A673 (cell line): ENCODE results near the gene INPP4B. TPM values are rescaled to one million over a fixed set of nuclear protein-coding genes. Genes with fewer than 3 reads are reported as not detected.

Experiments used
- BruUV-seq: library from RNA; stranded (reverse); fragments of 400-500 nt; replicated peaks from 2 replicates; lab custom pipeline; 2021; lab: Mats Ljungman, UMichigan
- CTCF ChIA-PET: fragments of 300-600 bp; sonication (Branson Sonifier 250); formaldehyde crosslinking; loops from one replicate; lab custom pipeline; 2022; ENCODE audit warnings: antibody characterized with exemption; lab: Charles Lee
- POLR2A ChIA-PET: fragments of 300-600 bp; sonication (Branson Sonifier 250); formaldehyde crosslinking; loops from one replicate; lab custom pipeline; 2022; ENCODE audit warnings: antibody characterized with exemption; ENCODE audit not compliant: low non-redundant PET; lab: Charles Lee
- DNase-seq: peaks from one replicate; pipeline ENCODE4 v3.0.0-alpha.2; 2015; ENCODE audit warnings: low spot score
- H3K27ac ChIP-seq: fragments of 200-600 bp; sonication (generic); 2 replicates; pipeline ENCODE4 v1.5.1; 2016; ENCODE audit warnings: mixed run types, low read depth, mild to moderate bottlenecking, mixed read lengths, antibody characterized with exemption, low read length; ENCODE audit not compliant: poor library complexity, severe bottlenecking
- H3K27me3 ChIP-seq: fragments of 200-600 bp; sonication (generic); replicated peaks from 2 replicates; pipeline ENCODE4 v1.6.1; 2017; ENCODE audit warnings: mixed run types, low read depth, mild to moderate bottlenecking, mixed read lengths, antibody characterized with exemption, low read length; ENCODE audit not compliant: insufficient read depth, poor library complexity
- H3K36me3 ChIP-seq: fragments of 200-600 bp; sonication (generic); 2 replicates; pipeline ENCODE4 v1.6.1; 2016; ENCODE audit warnings: mixed run types, mild to moderate bottlenecking, mixed read lengths, antibody characterized with exemption, low read length; ENCODE audit not compliant: insufficient read depth, poor library complexity, severe bottlenecking
- H3K4me1 ChIP-seq: fragments of 200-600 bp; sonication (generic); 2 replicates; pipeline ENCODE4 v1.6.1; 2017; ENCODE audit warnings: mixed run types, mild to moderate bottlenecking, mixed read lengths, antibody characterized with exemption, low read length; ENCODE audit not compliant: insufficient read depth, poor library complexity, severe bottlenecking
- H3K4me3 ChIP-seq: fragments of 200-600 bp; sonication (generic); 2 replicates; pipeline ENCODE4 v1.5.1; 2016; ENCODE audit warnings: low read depth, mixed run types, mild to moderate bottlenecking, mixed read lengths, low read length; ENCODE audit not compliant: poor library complexity, severe bottlenecking
- H3K9me3 ChIP-seq: fragments of 200-600 bp; sonication (generic); 2 replicates; pipeline ENCODE4 v1.6.1; 2016; ENCODE audit warnings: mixed run types, low read depth, mild to moderate bottlenecking, mixed read lengths, antibody characterized with exemption, low read length; ENCODE audit not compliant: poor library complexity, severe bottlenecking
- CTCF ChIP-seq: fragments of 300-800, 200-600 bp; sonication (generic); conservative IDR thresholded peaks from 2 replicates; pipeline ENCODE4 v1.5.1; 2017; ENCODE audit warnings: low read depth, mild to moderate bottlenecking, antibody characterized with exemption, low read length, moderate library complexity, mixed read lengths
- EZH2 ChIP-seq: fragments of 200-600 bp; sonication (generic); IDR thresholded peaks from 2 replicates; pipeline ENCODE4 v1.6.1; 2017; ENCODE audit warnings: borderline replicate concordance, low read depth, mild to moderate bottlenecking, mixed read lengths, antibody characterized with exemption, low read length; ENCODE audit not compliant: poor library complexity, severe bottlenecking
- intact Hi-C: fragments of 100-400 bp; cut with micrococcal nuclease; formaldehyde crosslinking; loops from one replicate; pipeline ENCODE4 v1.10.0; 2022; ENCODE audit not compliant: unreplicated experiment
- total RNA-seq: library from RNA; stranded (reverse); gene quantifications from 2 replicates; pipeline ENCODE4 v1.2.3, GENCODE V29; 2021

Gene INPP4B
- total RNA-seq, 1 experiment from 2014 or later, result 13.1 TPM

GRCh38 chr4:142141224-142141623, 704.9 kb downstream of the INPP4B start:
- H3K36me3 ChIP-seq, result no peaks in the 10 kb centered on the region
- intact Hi-C loops, result no loop called here
- no peaks in the 10 kb centered on the region for H3K27me3 ChIP-seq
- no peak overlapping the region for H3K4me3 ChIP-seq
- no peaks in the 10 kb centered on the region for H3K9me3 ChIP-seq
- BruUV-seq, result no TSS peak
- ChIA-PET CTCF (no interaction called here), POLR2A (no interaction called here)
- H3K4me1 ChIP-seq, result no peaks in the 10 kb centered on the region
- DNase-seq, result no peak
- no peak overlapping the region for H3K27ac ChIP-seq
- TF ChIP-seq EZH2 (no peak), CTCF (no peak)

- DNase-seq, result no peak
- H3K27ac ChIP-seq, result no peak overlapping the region
- POLR2A ChIA-PET, result no interaction called here
- no peaks in the 10 kb centered on the region for H3K36me3 ChIP-seq
- no TSS peak for BruUV-seq
- intact Hi-C loops, result loop anchor here (10.0 kb wide), 1 partner anchor 894 kb away; no protein-coding TSS in a partner anchor
- no peak for TF ChIP-seq EZH2
- no peak overlapping the region for H3K4me3 ChIP-seq
- CTCF ChIA-PET, result no interaction called here
- H3K9me3 ChIP-seq, result no peaks in the 10 kb centered on the region
- no peaks in the 10 kb centered on the region for H3K27me3 ChIP-seq
- H3K4me1 ChIP-seq, result no peaks in the 10 kb centered on the region
These were observed 715.4 kb downstream of the INPP4B start for GRCh38 chr4:142130666-142131065.

- no peak overlapping the region for H3K4me3 ChIP-seq
These were observed 716.2 kb downstream of the INPP4B start for GRCh38 chr4:142129931-142130330.

More at GRCh38 chr4:142129931-142130330, 716.2 kb downstream of the INPP4B start:
- Histone ChIP-seq H3K27ac (no peak overlapping the region), H3K36me3 (no peaks in the 10 kb centered on the region), H3K27me3 (no peaks in the 10 kb centered on the region), H3K9me3 (no peaks in the 10 kb centered on the region), H3K4me1 (no peaks in the 10 kb centered on the region)
- TF ChIP-seq EZH2 (no peak), CTCF (no peak)
- intact Hi-C loops, result loop anchor here (5.0 to 10.0 kb wide), 4 partner anchors 225 to 895 kb away; no protein-coding TSS in a partner anchor
- BruUV-seq, result no TSS peak
- no peak for DNase-seq
- CTCF ChIA-PET, result no interaction called here
- POLR2A ChIA-PET, result no interaction called here
